NCI-H2196 (cell line): ENCODE data around the gene NHLRC2.

ENCODE experiments used
- DNase-seq: peaks from one replicate; lab custom pipeline; 2025; ENCODE audit not compliant: unreplicated experiment; lab: John Stamatoyannopoulos, UW

The NHLRC2 gene

DNA sequence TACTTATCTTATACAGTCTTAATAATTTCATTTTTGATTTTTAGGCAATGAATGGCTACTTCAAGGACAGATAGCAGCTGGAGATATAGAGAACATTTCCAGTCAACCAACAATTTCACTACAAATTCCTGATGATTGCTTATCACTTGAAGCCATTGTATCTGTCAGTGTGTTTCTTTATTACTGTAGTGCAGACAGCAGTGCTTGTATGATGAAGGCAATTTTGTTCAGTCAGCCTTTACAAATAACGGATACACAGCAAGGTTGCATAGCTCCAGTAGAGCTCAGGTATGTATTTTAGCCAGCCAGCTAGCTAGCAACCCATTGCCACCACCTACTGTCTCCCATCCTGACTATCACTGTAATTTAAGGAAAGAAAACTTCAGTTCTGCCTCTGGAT, 53.8 kb downstream of the NHLRC2 start:
- no peak for DNase-seq

DNA sequence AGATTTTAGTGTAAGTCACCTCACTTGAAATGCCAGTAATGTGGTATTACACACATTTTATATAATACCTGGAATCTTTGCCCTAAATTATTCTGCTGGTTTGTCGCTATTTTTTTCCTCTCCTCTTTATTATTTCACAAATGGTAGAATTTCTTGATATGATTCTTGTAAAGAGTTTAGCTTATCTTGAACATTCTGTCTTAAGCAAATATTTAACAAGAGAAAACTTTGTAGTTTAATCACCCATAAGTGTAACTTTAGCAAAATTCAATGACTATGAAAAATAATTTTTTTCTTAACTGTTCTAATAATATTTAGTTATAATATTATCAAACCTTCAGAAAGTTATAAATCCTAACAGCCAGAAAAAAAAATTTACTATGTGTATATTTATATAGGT, 56.7 kb downstream of the NHLRC2 start:
- DNase-seq, result no peak

DNA sequence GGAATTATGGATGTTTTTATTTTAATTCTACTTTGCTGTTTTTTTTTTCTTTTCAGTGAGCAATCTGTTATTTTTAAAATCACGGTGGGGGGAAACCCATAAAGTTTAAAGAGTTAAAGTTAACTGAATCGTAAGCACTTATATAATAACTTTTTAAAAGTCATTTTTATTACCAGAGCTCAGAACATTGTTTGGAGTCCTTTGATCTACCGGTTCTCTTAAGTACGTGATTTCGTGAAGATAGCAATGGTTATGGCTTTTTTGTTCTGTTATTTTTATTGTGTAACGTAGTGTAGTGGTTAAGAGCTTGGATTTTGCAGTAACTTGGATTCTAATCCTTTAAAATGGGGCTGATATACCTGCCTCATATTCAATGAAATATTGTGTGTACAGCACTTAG, 57.4 kb downstream of the NHLRC2 start:
- no peak for DNase-seq

DNA sequence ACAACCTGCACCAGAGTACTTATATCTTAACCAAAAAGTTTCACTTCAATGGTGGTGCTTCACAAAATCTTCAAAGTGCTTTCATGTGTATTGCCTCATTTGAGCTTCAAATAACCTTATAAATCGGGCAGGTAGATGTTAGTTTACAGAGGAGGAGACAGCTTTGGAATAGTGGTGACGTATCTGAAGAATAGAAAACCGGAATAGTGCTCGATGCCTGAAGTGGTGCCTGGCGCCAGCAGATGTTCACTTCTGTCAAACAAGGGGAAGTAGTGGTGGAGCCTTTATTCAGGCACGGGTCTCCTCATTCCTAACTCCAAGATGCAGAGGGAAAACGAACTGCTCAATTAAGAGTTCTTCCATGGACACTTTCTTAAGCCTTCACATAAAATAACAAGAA, 58.1 kb downstream of the NHLRC2 start:
- DNase-seq, result no peak

DNA sequence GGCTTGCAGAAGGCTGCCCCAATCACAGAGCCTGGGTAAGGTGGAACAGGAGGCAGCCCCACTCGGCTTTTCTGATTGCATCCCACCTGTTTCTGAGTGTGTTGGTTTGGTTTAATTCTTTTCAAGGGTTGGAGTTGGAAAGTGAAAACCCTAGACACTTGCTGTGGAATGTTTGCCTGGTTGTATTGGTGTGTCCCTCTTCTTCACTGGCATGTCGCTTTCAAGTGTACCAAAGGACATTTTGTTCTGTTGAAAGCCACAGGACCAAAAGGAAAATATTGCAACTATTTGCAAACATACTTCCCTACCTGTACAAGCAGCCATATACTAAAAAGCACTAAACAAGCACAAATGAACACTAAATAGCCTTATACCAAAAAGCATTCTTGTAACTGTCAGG, 60.5 kb downstream of the NHLRC2 start:
- no peak for DNase-seq

DNA sequence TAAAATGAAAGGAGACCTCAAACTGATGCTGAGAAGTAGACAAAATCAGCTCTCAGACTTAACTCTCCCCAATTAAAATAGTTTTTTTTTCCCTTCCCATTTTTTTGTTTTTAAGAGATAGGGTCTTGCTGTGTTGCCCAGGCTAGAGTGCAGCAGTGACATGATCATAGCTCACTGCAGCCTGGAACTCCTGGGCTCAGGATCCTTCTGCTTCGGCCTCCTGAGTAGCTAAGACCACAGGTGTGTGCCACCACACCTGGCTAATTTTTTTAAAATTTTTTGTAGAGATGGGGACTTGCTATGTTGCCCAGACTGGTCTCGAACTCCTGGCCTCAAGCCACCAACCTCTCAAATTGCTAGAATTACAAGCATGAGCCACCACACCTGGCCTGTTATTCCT, 61.1 kb downstream of the NHLRC2 start:
- no peak for DNase-seq

DNA sequence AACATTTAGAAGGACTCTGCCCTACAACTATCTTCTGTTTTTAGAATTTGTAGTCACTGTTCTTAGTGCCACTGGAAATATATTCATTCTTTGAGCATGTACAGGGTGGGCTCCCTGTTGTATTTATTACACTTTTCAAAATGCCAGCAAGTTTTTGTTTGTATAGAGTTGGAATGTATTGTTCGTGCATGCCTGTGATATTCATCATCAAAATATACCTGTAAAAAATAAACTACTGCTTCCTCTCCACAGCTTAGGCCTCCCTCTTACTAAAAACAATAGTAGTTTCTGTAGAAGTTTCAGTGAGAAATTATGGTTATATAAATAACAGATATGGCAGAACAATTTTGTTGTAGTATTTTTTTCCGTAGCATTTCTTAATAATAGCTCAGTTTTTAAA, 61.6 kb downstream of the NHLRC2 start:
- DNase-seq, result no peak

DNA sequence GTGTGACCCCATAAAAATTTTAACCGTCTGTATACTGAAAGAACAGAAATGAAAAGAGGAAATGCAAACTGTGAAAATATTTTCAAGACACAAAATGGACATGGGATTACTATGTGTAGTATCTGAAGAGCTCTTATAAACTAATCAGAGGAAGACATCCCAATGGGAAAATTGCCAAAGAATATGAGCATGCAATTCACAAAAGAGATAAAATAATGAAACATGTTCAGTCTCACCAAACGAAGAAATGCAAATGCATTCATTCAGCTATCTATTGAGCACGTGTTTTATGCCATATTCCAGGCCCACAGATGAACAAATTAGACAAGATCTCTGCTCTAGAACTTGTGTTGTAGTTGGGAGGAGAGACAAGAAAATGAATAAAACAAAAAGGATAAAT, 63.2 kb downstream of the NHLRC2 start:
- no peak for DNase-seq

DNA sequence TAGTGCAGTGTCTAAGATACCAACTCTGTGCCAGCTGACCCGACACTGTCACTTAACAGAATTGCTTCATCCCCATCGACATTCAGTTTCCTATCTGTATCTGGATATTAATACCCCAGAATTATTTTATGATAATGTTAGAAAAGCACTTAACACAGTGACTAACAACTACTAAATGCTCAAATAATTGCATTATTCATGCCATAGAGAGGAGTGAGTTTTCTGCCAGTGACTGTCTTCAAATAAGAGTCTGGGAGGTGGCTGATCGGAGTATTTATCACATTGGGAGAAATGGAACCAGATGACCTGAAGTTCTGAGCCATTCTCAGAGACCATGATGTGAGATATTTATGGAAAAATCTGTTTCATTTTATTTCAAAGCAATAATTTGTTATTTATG, 65.7 kb downstream of the NHLRC2 start:
- DNase-seq, result no peak

DNA sequence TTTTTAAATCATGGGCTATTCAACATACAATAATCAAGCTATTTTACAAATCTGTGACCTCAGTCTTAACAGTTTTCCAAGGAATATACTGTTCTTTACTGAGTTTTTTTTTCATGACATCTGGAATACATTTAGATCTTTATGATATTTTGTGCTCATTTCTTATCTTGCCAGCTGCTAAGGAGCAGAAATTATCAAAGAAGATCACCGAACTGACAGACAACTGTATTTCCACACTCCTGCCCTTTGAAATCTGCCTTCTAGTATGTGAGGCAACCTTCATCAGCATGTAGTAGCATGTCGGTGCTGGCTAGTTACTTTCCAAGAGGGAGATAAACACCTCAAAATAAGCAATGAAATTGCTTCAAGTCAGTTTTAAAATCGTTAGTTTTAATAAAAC, 66.4 kb downstream of the NHLRC2 start:
- no peak for DNase-seq

DNA sequence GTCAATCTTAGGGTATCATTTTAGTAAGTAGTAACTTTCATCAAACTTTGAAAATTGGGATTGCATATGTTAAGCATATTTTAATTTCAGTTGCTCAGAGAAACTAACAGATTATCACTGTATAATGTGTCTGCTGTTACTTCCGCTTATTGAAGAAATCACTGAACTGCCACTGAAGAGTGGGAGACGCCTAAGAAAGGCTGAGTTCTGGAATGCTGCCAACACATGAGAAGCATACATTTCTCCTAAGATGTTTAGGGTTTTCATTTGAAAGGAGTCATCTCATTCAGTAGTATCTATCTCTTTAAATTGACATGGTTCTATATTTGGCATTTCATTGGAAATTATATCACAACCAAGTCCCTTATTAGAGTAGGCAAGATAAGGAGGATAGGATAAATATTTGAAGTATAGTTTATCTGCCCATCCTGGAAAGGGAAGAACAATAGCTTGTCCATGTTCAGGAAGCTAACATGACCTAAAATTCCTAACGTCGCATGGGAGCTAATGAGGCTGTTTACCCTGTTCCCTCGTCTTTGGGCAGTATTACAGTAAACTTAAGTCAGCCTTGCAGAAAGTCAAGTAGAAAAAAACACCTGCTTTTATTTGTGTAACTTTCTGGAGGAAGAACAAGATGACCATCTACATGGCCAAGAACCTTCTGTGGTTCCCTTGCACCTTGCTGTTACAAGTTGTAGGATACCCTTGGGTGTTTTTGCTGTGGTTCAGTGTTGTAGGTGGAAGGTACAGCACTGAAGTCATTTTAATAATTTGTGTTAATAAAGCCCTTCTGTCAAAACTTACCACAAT, 67.3 kb downstream of the NHLRC2 start:
- DNase-seq, result no peak

DNA sequence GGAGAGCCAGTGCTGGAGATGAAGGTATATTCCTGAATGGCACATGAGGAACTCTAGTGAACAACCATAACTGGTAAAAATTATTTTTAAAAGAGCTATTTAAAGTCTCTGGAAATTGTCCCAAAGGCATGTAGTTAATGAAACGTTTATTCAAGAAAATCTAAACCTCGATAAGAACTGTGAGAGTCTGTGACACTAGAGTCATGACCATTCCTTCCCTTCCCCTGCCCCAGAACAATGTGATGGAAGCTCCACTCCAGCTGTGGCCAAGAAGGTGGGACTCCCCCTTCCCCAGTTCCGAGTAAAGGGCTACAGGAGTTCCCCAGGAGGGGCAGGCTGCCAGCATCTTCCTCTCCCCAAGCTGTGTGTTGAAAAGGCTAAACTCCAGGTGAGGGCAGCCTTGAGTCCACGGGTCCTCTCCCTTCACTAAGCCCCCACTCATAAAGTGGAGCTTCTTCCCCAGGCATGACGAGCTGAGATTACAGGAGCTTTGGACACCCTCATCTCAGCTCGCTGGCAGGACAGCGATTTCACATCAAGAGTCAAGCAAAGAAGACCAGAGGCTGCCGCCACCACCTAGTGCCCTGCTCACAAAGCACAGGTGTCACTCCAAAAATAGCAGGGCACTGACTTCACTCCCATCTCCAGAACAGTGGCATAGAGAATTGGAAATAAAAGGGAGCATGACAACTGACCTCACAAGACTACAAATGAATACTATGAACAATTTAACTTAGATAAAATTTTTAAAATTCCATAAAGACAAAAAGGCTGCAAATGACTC, 68.5 kb downstream of the NHLRC2 start:
- no peak for DNase-seq

DNA sequence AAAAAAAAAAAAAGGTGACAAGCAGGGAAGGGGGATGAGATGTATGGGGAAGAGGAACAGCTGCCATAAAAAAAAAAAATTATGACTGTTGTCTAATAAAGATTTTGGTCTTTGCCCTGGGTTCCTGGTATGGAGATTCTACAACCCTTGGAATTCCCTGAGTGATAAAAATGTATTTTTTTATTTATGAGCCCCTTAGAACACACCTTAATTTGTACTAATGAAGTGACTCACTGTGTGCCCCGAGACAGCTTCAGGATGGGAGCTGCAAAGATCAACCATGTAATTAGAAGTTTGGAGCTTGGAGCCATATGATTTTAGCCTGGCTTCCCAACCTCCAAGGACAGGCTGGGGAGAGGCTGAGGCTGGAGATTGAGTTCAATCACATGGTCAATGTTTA, 69.7 kb downstream of the NHLRC2 start:
- no peak for DNase-seq

DNA sequence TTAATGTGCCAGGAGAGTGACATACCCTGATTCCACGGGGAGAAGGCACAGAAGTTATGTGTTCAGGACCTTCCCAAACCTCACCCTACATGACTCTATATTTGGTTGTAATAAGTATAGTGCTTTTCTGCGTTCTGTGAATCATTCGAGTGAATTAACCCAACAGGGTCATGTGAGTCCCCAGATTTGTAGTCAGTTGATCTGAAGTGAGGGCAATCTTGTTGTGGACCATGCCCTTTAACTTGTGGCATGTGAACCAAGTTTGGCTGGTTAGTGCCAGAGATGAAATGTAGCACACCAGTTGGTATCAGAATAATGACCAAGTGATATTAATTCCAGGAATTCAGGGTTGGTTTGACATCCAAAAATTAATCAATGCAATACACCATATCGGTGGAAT, 70.2 kb downstream of the NHLRC2 start:
- DNase-seq, result no peak

DNA sequence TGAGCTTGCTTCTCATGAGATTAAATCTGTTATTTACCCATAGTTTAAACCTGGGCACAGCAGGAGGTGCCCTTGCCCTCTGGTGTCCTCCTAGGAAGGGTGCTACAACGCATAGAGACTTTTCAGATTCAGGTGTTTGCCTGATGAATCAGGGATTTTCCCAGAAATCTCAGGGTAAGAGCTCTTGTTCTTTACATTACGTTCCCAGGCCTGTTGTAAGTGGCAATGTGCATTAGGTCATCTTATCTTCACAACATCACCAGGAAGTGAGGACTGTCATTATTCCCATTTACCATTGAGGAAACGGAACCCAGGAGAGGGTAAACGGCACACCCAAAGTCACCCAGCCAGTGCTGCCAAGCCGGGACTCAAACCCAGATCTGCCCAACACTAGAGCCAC, 73.0 kb downstream of the NHLRC2 start:
- DNase-seq, result no peak

DNA sequence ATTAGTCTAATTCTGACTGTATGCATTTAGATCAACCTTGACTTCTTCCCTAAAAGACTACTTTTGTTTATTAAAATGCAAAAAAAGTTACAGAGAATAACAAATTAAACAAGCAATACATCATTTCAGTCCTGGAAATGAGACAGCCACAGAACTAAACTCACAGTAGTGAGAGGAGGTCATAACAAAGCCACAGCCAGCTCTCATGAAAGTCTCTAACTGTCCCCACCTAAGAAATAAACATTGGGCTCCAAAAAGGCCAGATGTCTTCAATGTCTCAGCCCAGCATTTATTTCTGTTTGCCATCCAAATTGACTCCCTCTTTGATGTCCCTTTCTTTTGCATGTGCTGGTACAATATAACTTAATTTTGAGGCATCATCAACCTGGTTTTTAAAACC, 74.4 kb downstream of the NHLRC2 start:
- DNase-seq, result no peak

DNA sequence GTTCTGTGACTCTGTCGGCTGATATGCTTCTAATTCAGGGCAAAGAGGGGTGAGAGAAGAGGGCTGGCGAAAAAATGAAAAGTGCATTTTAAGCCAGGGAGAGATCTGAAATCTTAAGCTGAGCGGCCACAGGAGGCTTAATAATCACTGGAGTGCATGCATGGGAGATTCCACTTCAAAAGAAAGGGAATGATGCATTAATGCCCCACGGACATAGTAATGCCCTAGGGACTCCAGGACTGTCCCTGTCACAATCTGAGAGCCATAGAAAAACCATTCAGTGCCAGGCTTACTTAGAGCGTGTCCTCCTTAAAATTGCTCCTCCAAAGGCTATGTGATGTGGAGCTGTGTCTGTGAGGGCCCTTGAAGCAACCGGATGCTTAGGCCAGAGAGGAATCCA, 75.1 kb downstream of the NHLRC2 start:
- no peak for DNase-seq

DNA sequence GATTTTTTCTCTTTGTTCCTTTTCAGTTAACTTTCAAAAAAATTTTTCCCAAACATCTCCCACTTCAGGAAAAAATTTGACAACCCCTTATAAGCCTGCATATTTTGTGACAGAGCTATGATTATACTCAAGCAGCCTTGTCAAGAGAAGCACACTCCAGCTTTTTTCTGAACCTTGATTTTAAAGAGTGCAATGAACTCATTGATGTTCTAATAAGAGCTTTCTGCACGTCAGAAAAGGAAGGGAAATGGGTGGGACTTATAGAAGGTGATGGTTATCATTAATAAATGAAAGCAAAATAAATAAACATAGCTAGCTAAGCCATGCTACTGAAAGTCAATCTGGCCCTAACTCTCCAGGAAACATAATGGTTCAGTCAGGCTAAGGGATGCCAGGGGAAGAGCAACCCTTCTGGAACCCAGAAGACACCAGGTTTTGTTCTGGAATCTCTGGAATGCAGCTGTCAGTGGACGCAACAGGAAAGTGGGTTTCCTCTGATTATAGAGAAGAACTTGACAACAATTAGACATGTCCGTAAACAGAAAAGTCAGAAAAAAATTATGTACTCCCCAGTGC, 76.1 kb downstream of the NHLRC2 start:
- no peak for DNase-seq

DNA sequence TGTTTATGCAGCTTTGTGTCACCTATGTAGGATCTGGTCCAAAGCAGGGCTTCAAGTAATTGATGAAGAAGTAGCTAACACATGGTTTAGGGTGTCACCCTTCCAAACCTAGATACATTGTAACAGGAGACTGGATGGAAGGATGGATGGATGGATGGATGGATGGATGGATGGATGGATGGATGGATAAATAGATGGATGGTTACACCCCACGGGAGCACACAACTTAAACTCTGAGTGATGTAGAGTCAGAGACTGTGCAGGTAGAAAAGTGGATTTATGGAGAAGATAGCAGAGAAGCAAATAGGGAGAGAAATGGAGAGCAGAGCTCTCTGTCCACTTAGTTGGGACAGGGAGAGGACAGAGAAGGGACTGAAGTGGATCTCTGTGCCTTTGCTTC, 78.4 kb downstream of the NHLRC2 start:
- no peak for DNase-seq

DNA sequence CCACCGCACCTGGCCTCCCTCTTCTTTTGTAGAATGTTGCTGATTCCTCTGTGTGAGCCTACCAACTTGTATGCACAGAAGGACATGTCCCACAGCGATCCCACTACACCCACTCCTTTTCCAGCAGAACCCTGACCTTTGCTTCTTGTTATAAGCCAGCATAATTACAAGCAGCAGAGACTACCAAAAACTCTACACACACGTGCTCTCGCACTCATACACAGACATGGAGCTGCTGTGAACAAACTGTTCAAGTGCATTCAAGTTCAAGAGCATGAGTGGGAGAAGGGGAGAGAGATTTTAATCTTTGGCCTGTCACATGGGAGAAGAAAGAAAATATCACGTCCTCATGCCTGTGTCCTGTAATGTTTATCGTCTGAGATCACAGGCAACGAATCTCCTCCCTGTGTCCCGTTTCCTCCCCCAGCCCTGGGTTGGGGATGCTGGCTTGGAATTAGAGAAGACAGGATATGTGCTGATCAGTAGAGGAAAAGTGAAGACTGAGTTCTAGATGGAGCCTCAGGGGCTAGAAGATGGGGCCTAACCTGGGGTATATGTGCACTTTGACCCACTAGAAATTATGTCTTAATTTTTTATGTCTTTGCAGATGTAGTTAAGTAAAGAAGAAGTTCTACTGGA, 79.6 kb downstream of the NHLRC2 start:
- no peak for DNase-seq

DNA sequence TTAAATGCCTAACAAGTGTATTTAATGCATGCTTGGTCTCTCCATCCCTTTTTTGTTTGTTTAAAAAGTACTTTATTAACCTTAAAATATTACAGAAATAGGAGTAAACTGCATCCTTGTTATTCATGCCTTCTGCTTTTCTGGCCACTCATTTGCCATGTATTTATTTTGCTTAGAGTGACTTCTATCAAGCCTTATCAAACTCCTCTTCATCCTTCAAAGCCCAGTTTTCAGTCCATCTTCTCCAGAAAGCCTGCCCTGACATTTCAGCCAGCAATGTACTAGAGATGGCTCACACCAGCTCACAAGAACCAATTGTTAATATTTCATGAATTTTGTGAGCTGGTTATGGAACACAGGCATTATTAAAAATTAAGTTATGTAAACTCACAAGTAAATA, 82.8 kb downstream of the NHLRC2 start:
- no peak for DNase-seq

DNA sequence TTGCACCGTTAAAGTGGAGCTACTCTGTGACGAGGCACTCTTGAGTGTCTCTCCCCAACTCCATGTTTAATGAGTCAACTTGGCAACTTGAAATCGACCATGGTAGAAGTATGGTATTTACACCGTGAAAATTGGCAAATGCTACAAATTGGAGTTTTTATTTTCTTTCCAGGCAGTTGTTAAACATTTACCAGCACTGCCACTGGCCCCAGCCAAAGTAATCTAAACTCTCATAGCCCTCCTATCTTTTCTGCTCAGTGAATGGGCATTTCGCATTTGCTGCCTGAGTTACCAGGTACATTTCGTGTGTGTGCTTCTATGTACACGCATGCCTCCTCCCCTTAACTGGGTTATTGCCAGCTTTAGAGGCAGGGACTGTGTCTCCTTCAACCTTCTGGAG, 83.3 kb downstream of the NHLRC2 start:
- no peak for DNase-seq
